Rectal smooth muscle tissue (tissue), 1 donor: Measurements from ENCODE around the gene SPSB1.

Experiments
- H3K27ac ChIP-seq: one replicate; pipeline ENCODE4 v1.7.0; 2013; ENCODE audit warnings: low read depth, low read length, inconsistent platforms
- H3K27me3 ChIP-seq: one replicate; pipeline ENCODE4 v1.7.0; 2013; ENCODE audit warnings: low read length; ENCODE audit not compliant: control insufficient read depth, insufficient read depth
- H3K36me3 ChIP-seq: one replicate; pipeline ENCODE4 v1.7.0; 2013; ENCODE audit warnings: low read length; ENCODE audit not compliant: control insufficient read depth, insufficient read depth
- H3K4me1 ChIP-seq: one replicate; pipeline ENCODE4 v1.7.0; 2013; ENCODE audit warnings: low read length; ENCODE audit not compliant: control insufficient read depth, insufficient read depth
- H3K4me3 ChIP-seq: one replicate; pipeline ENCODE4 v1.7.0; 2013; ENCODE audit warnings: low read length
- H3K9ac ChIP-seq: one replicate; pipeline ENCODE4 v1.7.0; 2013; ENCODE audit warnings: low read length

The SPSB1 gene

GRCh38 chr1:9416506-9416905, 123.8 kb downstream of the SPSB1 start:
- Histone ChIP-seq H3K36me3 (no peaks in the 10 kb centered on the region), H3K4me3 (no peak overlapping the region), H3K9ac (no peak overlapping the region), H3K27me3 (no peaks in the 10 kb centered on the region), H3K4me1 (peaks cover 14% of the 10 kb centered on the region), H3K27ac (no peak overlapping the region)

- no peak overlapping the region for H3K27ac ChIP-seq
- H3K4me3 ChIP-seq: no peak overlapping the region
- peaks cover 14% of the 10 kb centered on the region for H3K4me1 ChIP-seq
- H3K27me3 ChIP-seq: no peaks in the 10 kb centered on the region
- no peaks in the 10 kb centered on the region for H3K36me3 ChIP-seq
- H3K9ac ChIP-seq: no peak overlapping the region
Measured at GRCh38 chr1:9416918-9417500, 124.3 kb downstream of the SPSB1 start.

DNA sequence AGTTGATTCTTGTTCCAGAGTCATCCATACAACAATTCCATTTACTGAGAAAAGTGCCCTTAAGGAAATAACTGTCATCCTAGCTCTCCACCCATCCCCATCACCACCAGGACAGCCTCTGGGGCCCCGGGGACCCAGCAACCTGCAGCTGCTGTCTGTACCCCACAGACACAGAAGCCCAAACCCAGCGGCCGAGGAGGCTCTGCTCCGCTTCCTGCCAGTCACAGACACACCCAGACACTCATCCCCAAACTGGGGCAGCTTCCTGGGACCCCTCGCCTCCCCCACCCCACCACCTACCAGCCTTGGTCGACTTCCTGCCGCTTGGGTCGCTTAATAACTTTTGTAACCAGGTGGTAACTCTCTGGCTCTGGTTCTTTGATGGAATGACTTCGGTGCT, 125.0 kb downstream of the SPSB1 start:
- no peak overlapping the region for H3K27ac ChIP-seq
- H3K4me3 ChIP-seq: no peak overlapping the region
- H3K27me3 ChIP-seq: no peaks in the 10 kb centered on the region

GRCh38 chr1:9418851-9419250, 126.2 kb downstream of the SPSB1 start:
- H3K36me3 ChIP-seq: no peaks in the 10 kb centered on the region
- H3K4me3 ChIP-seq: no peak overlapping the region
- no peaks in the 10 kb centered on the region for H3K27me3 ChIP-seq

More for the DNA sequence above, 125.0 kb downstream of the SPSB1 start:
- H3K4me1 ChIP-seq: peaks cover 14% of the 10 kb centered on the region
- H3K9ac ChIP-seq: no peak overlapping the region
- H3K36me3 ChIP-seq: no peaks in the 10 kb centered on the region

More at GRCh38 chr1:9418851-9419250, 126.2 kb downstream of the SPSB1 start:
- Histone ChIP-seq H3K4me1 (peaks cover 4% of the 10 kb centered on the region), H3K27ac (no peak overlapping the region), H3K9ac (no peak overlapping the region)
